ENCODE measurements around the gene APOB. TPM values are rescaled to one million over a fixed set of nuclear protein-coding genes. Genes with fewer than 3 reads are reported as not detected.

APOB gene
- total RNA-seq, 1 donor: under 0.01 TPM

DNA sequence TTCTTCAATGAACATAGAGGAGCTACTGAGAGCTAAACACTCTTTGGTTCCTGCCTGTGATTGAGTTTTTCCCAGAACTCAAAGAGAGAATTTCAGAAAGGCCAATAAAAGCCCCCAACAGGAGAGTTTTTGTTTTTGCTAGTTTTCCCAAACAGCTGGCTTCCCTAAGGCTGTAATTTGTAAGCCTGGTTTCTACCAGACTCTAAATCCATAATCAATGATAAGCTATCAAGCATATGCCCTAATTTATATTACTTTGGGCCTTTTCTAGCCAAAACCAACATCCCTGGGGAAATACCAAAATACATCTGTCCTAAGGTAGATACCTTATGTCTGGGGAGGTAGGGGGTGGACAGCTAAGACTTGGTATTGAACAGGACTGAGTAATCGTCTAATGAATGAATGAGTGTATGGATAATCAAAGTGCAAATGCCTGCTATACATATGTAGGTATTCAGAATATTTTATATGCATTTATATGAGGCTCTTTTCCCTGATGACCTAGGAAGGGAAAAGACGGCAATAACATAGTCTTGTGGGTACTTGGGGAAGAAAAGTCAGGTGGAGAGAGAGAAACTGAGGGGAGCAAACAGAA, 26.0 kb upstream of the APOB start:
- Histone ChIP-seq H3K79me2 (ENCODE audit: insufficient read depth, low read length) (no peaks in the 10 kb centered on the region), H2AFZ (ENCODE audit: low read length) (no peak overlapping the region), H3K4me2 (ENCODE audit: insufficient read depth, low read length) (no peak overlapping the region), H3K9me3 (ENCODE audit: low read depth, low read length) (no peaks in the 10 kb centered on the region), H3K27ac (ENCODE audit: low read depth, low read length) (no peak overlapping the region), H3K4me1 (ENCODE audit: insufficient read depth, low read length) (no peaks in the 10 kb centered on the region), H4K20me1 (ENCODE audit: insufficient read depth, low read length) (no peaks in the 10 kb centered on the region), H3K27me3 (ENCODE audit: insufficient read depth, low read length) (no peaks in the 10 kb centered on the region), H3K4me3 (ENCODE audit: insufficient read depth, low read length) (no peak overlapping the region), H3K36me3 (ENCODE audit: insufficient read depth, low read length) (no peaks in the 10 kb centered on the region)
- no peak for DNase-seq (ENCODE audit: insufficient read length, low spot score, missing footprints)
- no peak for TF ChIP-seq CTCF (IDR thresholded peaks at IDR 0.05; ENCODE audit: extremely low read depth, low read depth, low read length)

DNA sequence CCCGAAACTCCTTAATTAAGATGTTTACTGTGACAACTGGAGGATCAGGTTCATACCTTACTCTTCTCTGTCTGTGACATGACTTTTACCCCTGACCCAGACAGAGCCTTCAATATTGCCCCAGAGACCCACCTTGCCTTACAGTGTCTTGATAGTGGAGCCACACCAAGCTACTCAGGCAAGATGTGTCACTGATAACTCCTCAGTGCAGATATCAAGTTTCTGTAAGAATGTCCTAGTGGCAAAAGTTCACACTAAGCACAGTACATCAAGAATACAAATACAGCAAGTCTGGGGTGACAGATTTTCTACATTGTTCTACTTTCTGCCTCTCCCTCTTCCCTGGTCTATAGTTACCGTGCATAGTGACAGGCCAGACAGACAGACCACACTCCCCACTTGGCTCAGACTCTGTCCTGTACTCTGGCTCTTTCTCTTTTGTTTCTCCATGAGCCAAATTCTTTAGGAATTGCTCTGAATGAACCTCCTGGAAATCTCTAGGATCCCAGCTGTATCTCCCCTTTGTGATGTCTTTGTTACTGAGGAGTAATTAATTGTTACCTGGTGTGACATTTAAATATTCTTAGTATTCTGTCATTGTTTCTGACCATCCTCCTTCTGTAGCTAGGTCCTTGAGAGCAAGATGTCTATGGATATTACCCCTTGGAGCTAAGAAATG, 24.1 kb upstream of the APOB start:
- no peak for TF ChIP-seq CTCF (IDR thresholded peaks at IDR 0.05; ENCODE audit: extremely low read depth, low read depth, low read length)

GRCh38 chr2:21067125-21067524, 23.3 kb upstream of the APOB start:
- Histone ChIP-seq H3K36me3 (ENCODE audit: insufficient read depth, low read length) (no peaks in the 10 kb centered on the region), H2AFZ (ENCODE audit: low read length) (no peak overlapping the region), H3K9me3 (ENCODE audit: low read depth, low read length) (no peaks in the 10 kb centered on the region), H4K20me1 (ENCODE audit: insufficient read depth, low read length) (no peaks in the 10 kb centered on the region), H3K27me3 (ENCODE audit: insufficient read depth, low read length) (no peaks in the 10 kb centered on the region), H3K79me2 (ENCODE audit: insufficient read depth, low read length) (no peaks in the 10 kb centered on the region), H3K4me1 (ENCODE audit: insufficient read depth, low read length) (no peaks in the 10 kb centered on the region), H3K4me2 (ENCODE audit: insufficient read depth, low read length) (no peak overlapping the region), H3K27ac (ENCODE audit: low read depth, low read length) (no peak overlapping the region), H3K4me3 (ENCODE audit: insufficient read depth, low read length) (no peak overlapping the region)
- TF ChIP-seq CTCF (IDR thresholded peaks at IDR 0.05; ENCODE audit: extremely low read depth, low read depth, low read length): no peak
- DNase-seq (ENCODE audit: insufficient read length, low spot score, missing footprints): no peak

More for the DNA sequence above, 24.1 kb upstream of the APOB start:
- H3K4me3 ChIP-seq (ENCODE audit: insufficient read depth, low read length): no peak overlapping the region
- H3K4me2 ChIP-seq (ENCODE audit: insufficient read depth, low read length): no peak overlapping the region
- no peak overlapping the region for H3K27ac ChIP-seq (ENCODE audit: low read depth, low read length)
- no peaks in the 10 kb centered on the region for H3K9me3 ChIP-seq (ENCODE audit: low read depth, low read length)
- no peak overlapping the region for H2AFZ ChIP-seq (ENCODE audit: low read length)
- no peaks in the 10 kb centered on the region for H3K79me2 ChIP-seq (ENCODE audit: insufficient read depth, low read length)
- no peaks in the 10 kb centered on the region for H3K4me1 ChIP-seq (ENCODE audit: insufficient read depth, low read length)
- no peaks in the 10 kb centered on the region for H4K20me1 ChIP-seq (ENCODE audit: insufficient read depth, low read length)
- no peaks in the 10 kb centered on the region for H3K36me3 ChIP-seq (ENCODE audit: insufficient read depth, low read length)
- no peaks in the 10 kb centered on the region for H3K27me3 ChIP-seq (ENCODE audit: insufficient read depth, low read length)
- no peak for DNase-seq (ENCODE audit: insufficient read length, low spot score, missing footprints)

GRCh38 chr2:21059885-21060610, 16.2 kb upstream of the APOB start:
- Histone ChIP-seq H3K4me3 (ENCODE audit: insufficient read depth, low read length) (no peak overlapping the region), H3K4me2 (ENCODE audit: insufficient read depth, low read length) (no peak overlapping the region), H3K9me3 (ENCODE audit: low read depth, low read length) (no peaks in the 10 kb centered on the region), H2AFZ (ENCODE audit: low read length) (no peak overlapping the region), H3K27ac (ENCODE audit: low read depth, low read length) (no peak overlapping the region), H3K36me3 (ENCODE audit: insufficient read depth, low read length) (no peaks in the 10 kb centered on the region), H3K4me1 (ENCODE audit: insufficient read depth, low read length) (no peaks in the 10 kb centered on the region), H3K79me2 (ENCODE audit: insufficient read depth, low read length) (no peaks in the 10 kb centered on the region), H4K20me1 (ENCODE audit: insufficient read depth, low read length) (no peaks in the 10 kb centered on the region), H3K27me3 (ENCODE audit: insufficient read depth, low read length) (no peaks in the 10 kb centered on the region)
- DNase-seq (ENCODE audit: insufficient read length, low spot score, missing footprints): no peak
- no peak for TF ChIP-seq CTCF (IDR thresholded peaks at IDR 0.05; ENCODE audit: extremely low read depth, low read depth, low read length)

Data from osteoblast (primary cell).